Measurements from ENCODE around the gene ATN1. TPM values are rescaled to one million over a fixed set of nuclear protein-coding genes. Genes with fewer than 3 reads are reported as not detected.
A peak's percentile ranks its signal among the peaks of the same experiment; 100 is the strongest.

The ATN1 gene
- total RNA-seq, 2 experiments from 2014 or later = 21.6 to 24.5 TPM

- no peaks in the 10 kb centered on the region for H3K27me3 Mint-ChIP-seq (ENCODE audit: low read depth)
These were observed 25.9 kb downstream of the ATN1 start for GRCh38 chr12:6953442-6954315.

DNA sequence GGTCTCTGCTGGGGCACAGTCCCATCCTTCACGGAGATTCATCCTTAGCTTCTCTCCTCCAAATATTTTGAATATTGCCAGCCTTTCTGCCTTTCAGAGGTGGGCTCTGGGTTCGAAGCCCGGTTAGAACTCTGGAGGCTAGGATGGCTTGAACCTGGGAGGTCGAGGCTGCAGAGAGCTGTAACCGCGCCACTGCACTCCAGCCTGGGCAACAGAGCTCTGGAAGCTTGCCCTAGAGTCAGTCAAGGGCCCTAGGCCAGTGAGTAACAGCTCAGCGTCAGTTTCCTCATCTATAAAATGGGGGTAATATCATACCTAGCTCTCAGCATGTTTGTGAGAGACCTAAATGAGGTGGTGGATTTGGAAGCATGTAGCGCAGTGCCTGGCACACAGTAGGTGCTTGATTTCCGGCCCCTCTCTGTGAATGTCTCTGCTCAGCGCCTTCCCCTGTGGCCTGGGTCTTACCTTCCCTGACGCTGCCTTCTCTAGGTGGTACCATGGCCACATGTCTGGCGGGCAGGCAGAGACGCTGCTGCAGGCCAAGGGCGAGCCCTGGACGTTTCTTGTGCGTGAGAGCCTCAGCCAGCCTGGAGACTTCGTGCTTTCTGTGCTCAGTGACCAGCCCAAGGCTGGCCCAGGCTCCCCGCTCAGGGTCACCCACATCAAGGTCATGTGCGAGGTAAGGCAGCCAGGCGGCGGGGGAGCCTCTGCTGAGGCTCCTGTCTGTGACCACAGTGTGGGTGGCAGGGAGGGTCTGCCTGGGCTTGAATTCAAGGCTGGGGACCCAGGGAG, 26.8 kb downstream of the ATN1 start:
- no peak for ATAC-seq
- ChIA-PET POLR2A (interaction anchor here (1.0 to 20.8 kb wide), 4 partner anchors 3 to 141 kb away, joined by 3 to 1099 read pairs (median 552); partner anchors contain the start of genes C12orf57, PTPN6 and RNU7-1), CTCF (interaction anchor here (0.7 to 13.3 kb wide), 5 partner anchors 9 to 82 kb away, joined by 3 to 742 read pairs (median 3); partner anchors contain the start of genes C12orf57, PTPN6, RNU7-1 and SPSB2)
- Mint-ChIP-seq H3K27ac (peak overlapping the region; percentile 98), H3K9me3 (ENCODE audit: insufficient read depth) (no peaks in the 10 kb centered on the region), H3K4me3 (peak overlapping the region; percentile 99), H3K36me3 (ENCODE audit: low read depth) (peaks cover 84% of the 10 kb centered on the region), H3K27me3 (ENCODE audit: low read depth) (no peaks in the 10 kb centered on the region), H3K4me1 (ENCODE audit: low read depth) (peaks cover 71% of the 10 kb centered on the region)
- DNase-seq = peak; percentile 37

More at GRCh38 chr12:6953442-6954315, 25.9 kb downstream of the ATN1 start:
- DNase-seq (peak; percentile 91), ATAC-seq (peak; percentile 40)
- peaks cover 76% of the 10 kb centered on the region for H3K36me3 Mint-ChIP-seq (ENCODE audit: low read depth)
- H3K4me1 Mint-ChIP-seq (ENCODE audit: low read depth) = peaks cover 71% of the 10 kb centered on the region
- no peaks in the 10 kb centered on the region for H3K9me3 Mint-ChIP-seq (ENCODE audit: insufficient read depth)
- CTCF ChIA-PET = interaction anchor here (0.7 to 18.6 kb wide), 7 partner anchors 7 to 81 kb away, joined by 3 to 742 read pairs (median 12); partner anchors contain the start of genes C12orf57, PTPN6, RNU7-1 and SPSB2
- peak overlapping the region; percentile 98 for H3K27ac Mint-ChIP-seq
- POLR2A ChIA-PET = interaction anchor here (0.9 to 20.8 kb wide), 5 partner anchors 4 to 155 kb away, joined by 3 to 1099 read pairs (median 15); partner anchors contain the start of genes C12orf57, C1RL, PTPN6 and RNU7-1
- peak overlapping the region; percentile 99 for H3K4me3 Mint-ChIP-seq

- Mint-ChIP-seq H3K27me3 (ENCODE audit: low read depth) (no peaks in the 10 kb centered on the region), H3K36me3 (ENCODE audit: low read depth) (peaks cover 92% of the 10 kb centered on the region), H3K4me1 (ENCODE audit: low read depth) (peaks cover 72% of the 10 kb centered on the region), H3K27ac (peak overlapping the region; percentile 98), H3K9me3 (ENCODE audit: insufficient read depth) (no peaks in the 10 kb centered on the region), H3K4me3 (peak overlapping the region; percentile 99)
- ChIA-PET POLR2A (interaction anchor here (1.0 to 20.8 kb wide), 4 partner anchors 2 to 140 kb away, joined by 3 to 1099 read pairs (median 552); partner anchors contain the start of genes C12orf57, PTPN6 and RNU7-1), CTCF (interaction anchor here (0.9 to 13.3 kb wide), 4 partner anchors 9 to 83 kb away, joined by 3 to 742 read pairs (median 4); partner anchors contain the start of genes C12orf57, PTPN6, RNU7-1 and SPSB2)
- ATAC-seq (no peak), DNase-seq (no peak)
These were observed 27.6 kb downstream of the ATN1 start for GRCh38 chr12:6955108-6956020.

- no peak for ATAC-seq
- Mint-ChIP-seq H3K4me1 (ENCODE audit: low read depth) (peaks cover 75% of the 10 kb centered on the region), H3K27me3 (ENCODE audit: low read depth) (no peaks in the 10 kb centered on the region), H3K4me3 (peak overlapping the region; percentile 99), H3K27ac (peak overlapping the region; percentile 98), H3K9me3 (ENCODE audit: insufficient read depth) (no peaks in the 10 kb centered on the region), H3K36me3 (ENCODE audit: low read depth) (peaks cover 98% of the 10 kb centered on the region)
- peak; percentile 50 for DNase-seq
- CTCF ChIA-PET = interaction anchor here (1.4 to 13.3 kb wide), 4 partner anchors 9 to 87 kb away, joined by 5 to 742 read pairs (median 11); partner anchors contain the start of genes C12orf57, PTPN6, RNU7-1 and SPSB2
- POLR2A ChIA-PET = interaction anchor here (18.7 to 20.8 kb wide), 2 partner anchors 2 to 11 kb away, joined by 1099 read pairs; partner anchors contain the start of genes C12orf57, PTPN6 and RNU7-1
These were observed 28.4 kb downstream of the ATN1 start for GRCh38 chr12:6956021-6956727.

DNA sequence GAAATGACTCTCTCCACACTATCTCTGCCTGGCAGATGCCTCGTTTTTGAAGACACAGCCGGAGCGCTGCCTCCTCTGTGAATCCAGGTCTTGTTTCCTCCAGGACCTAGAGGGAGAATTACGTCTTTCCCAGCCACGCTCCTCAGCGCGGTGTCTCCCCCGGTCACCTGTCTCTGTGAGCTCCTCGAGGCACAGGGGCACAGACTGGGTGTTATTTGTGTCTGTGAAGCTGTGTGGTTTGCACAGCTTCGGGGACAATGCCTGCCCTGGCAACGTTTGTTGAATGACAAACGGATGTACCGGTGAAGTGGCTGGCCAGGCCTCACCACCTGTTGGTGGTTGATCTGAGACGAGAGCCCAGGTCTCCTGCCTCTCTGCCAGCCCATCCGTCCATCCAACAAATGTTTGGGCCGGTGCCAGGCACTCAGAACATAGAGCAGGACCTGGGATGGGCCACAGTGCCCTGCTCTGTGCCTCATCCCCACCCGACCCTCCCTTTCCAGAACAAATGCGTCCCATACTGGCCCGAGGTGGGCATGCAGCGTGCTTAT, 29.5 kb downstream of the ATN1 start:
- ChIA-PET CTCF (interaction anchor here (0.8 to 13.3 kb wide), 6 partner anchors 8 to 151 kb away, joined by 3 to 742 read pairs (median 6); partner anchors contain the start of genes C12orf57, PTPN6, RNU7-1 and SPSB2), POLR2A (interaction anchor here (1.7 to 18.7 kb wide), 4 partner anchors 12 to 89 kb away, joined by 4 to 1099 read pairs (median 14); partner anchors contain the start of genes C12orf57, PTPN6 and RNU7-1)
- H3K9me3 Mint-ChIP-seq (ENCODE audit: insufficient read depth) = no peaks in the 10 kb centered on the region
- no peak for ATAC-seq
- H3K27me3 Mint-ChIP-seq (ENCODE audit: low read depth) = no peaks in the 10 kb centered on the region
- peak; percentile 61 for DNase-seq
- peak overlapping the region; percentile 99 for H3K4me3 Mint-ChIP-seq
- H3K4me1 Mint-ChIP-seq (ENCODE audit: low read depth) = peaks cover 86% of the 10 kb centered on the region
- H3K27ac Mint-ChIP-seq = peak overlapping the region; percentile 98
- peaks cover 99% of the 10 kb centered on the region for H3K36me3 Mint-ChIP-seq (ENCODE audit: low read depth)

DNA sequence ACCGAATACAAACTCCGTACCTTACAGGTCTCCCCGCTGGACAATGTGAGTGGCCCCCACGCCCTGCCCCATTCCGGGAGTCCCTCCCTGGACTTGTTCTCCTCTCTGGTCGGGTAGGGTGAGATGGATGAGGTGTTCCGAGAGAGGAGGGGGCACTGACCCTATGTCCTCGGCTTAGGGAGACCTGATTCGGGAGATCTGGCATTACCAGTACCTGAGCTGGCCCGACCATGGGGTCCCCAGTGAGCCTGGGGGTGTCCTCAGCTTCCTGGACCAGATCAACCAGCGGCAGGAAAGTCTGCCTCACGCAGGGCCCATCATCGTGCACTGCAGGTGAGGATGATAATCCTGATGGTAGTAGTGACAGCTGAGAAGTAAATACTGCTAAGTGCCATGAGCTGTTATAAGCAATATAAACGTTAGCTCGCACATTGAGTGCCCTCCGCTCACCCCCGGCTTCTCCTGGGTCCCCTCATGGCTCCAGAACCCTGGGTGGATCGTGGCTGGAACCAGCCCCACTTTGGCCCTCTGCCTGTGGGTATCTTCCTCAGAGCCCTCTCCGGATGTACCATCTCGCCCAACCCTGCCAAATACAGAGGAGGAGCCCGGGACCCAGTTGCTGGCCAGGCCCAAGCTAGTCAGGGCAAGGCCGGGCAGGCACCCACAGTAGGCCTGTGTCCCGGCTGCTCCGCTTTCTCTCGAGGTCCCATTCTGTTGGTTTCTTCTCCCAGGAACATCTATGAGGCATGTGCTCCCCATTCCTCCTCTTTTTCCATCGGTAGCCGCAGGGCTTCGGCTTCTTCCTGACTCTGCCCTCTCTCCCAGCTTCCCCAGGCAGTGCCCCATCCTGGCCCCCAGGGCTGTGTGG, 30.2 kb downstream of the ATN1 start:
- H3K27ac Mint-ChIP-seq = peak overlapping the region; percentile 98
- peaks cover 91% of the 10 kb centered on the region for H3K36me3 Mint-ChIP-seq (ENCODE audit: low read depth)
- peak overlapping the region; percentile 99 for H3K4me3 Mint-ChIP-seq
- ATAC-seq (no peak), DNase-seq (no peak)
- CTCF ChIA-PET = interaction anchor here (0.7 to 13.3 kb wide), 8 partner anchors 8 to 155 kb away, joined by 3 to 742 read pairs (median 6); partner anchors contain the start of genes C12orf57, PTPN6, RNU7-1 and SPSB2
- no peaks in the 10 kb centered on the region for H3K9me3 Mint-ChIP-seq (ENCODE audit: insufficient read depth)
- H3K27me3 Mint-ChIP-seq (ENCODE audit: low read depth) = no peaks in the 10 kb centered on the region
- POLR2A ChIA-PET = interaction anchor here (0.9 to 18.7 kb wide), 6 partner anchors 11 to 150 kb away, joined by 3 to 1099 read pairs (median 8); partner anchors contain the start of genes C12orf57, CDCA3, PTPN6 and RNU7-1
- H3K4me1 Mint-ChIP-seq (ENCODE audit: low read depth) = peaks cover 92% of the 10 kb centered on the region

DNA sequence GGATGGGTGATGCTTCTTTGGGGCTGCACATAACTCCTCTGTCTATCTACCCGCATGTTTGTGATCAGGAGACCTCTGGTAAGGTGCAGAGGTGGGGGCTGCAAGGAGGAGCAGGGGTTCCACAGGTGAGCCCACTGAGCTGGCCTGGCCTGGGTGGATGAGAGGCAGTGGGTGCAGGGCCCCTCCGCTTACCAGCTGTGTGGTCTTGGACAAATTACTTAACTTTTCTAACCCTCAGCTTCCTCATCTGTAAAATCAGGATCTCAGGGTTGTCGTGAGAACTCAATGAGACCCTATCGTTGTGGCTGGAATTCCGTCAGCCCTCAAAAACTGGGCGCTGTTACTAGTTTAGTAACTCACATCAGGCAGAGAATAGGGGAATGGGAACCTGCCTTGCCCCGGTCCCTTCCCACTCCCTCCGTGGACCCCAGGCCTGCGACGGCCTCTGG, 30.9 kb downstream of the ATN1 start:
- no peaks in the 10 kb centered on the region for H3K27me3 Mint-ChIP-seq (ENCODE audit: low read depth)
- peak overlapping the region; percentile 99 for H3K4me3 Mint-ChIP-seq
- CTCF ChIA-PET = interaction anchor here (0.7 to 13.3 kb wide), 7 partner anchors 10 to 154 kb away, joined by 3 to 742 read pairs (median 7); partner anchors contain the start of genes C12orf57, PTPN6, RNU7-1 and SPSB2
- peak overlapping the region; percentile 98 for H3K27ac Mint-ChIP-seq
- peaks cover 92% of the 10 kb centered on the region for H3K4me1 Mint-ChIP-seq (ENCODE audit: low read depth)
- no peak for DNase-seq
- no peak for ATAC-seq
- H3K9me3 Mint-ChIP-seq (ENCODE audit: insufficient read depth) = no peaks in the 10 kb centered on the region
- POLR2A ChIA-PET = interaction anchor here (0.6 to 18.7 kb wide), 8 partner anchors 10 to 327 kb away, joined by 3 to 1099 read pairs (median 6); partner anchors contain the start of genes C12orf57, CDCA3, PTPN6 and RNU7-1
- H3K36me3 Mint-ChIP-seq (ENCODE audit: low read depth) = peaks cover 85% of the 10 kb centered on the region

DNA sequence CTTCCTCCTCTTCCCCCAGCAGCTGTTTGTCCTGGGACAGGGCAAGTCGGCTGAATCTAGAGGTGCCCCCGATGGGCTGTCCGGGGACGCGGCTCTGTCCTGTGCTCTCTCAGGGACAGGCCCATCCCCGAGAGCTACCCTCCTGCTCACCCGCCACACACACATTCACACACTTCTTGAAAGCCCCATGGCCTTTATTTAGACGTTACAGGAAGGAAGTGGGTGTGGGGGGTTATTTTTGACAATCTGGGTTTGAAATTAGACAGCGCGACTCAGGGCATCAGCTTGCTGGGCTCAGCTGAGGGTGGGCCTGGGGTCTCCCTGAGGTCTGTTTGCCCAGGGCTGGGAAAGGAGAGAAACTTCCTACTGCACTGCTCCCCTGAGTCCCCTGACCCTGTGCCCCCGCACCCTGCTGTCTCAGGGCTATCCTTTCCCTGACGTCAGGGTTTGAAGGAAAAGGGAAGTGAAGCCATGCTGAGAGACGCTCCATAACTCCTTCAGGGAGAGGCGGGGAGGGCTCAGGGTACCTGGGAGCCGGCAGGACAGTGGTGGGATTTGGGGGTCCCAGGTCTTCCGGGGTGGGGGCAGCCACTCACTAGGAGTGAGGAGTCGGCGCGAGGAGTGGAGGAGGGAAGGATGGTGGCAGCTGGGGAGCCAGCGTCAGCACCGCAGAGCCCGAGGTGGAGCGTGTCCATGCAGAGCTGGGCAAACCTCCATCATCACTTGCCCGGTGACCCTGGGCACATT, 31.5 kb downstream of the ATN1 start:
- ATAC-seq (peak; percentile 60), DNase-seq (peak; percentile 84)
- ChIA-PET POLR2A (interaction anchor here (0.6 to 18.7 kb wide), 9 partner anchors 10 to 328 kb away, joined by 3 to 1099 read pairs (median 7); partner anchors contain the start of genes C12orf57, CDCA3, PTPN6 and RNU7-1), CTCF (interaction anchor here (1.0 to 13.3 kb wide), 6 partner anchors 9 to 154 kb away, joined by 3 to 742 read pairs (median 10); partner anchors contain the start of genes C12orf57, PTPN6, RNU7-1 and SPSB2)
- H3K4me3 Mint-ChIP-seq = peak overlapping the region; percentile 99
- H3K36me3 Mint-ChIP-seq (ENCODE audit: low read depth) = peaks cover 79% of the 10 kb centered on the region
- no peaks in the 10 kb centered on the region for H3K9me3 Mint-ChIP-seq (ENCODE audit: insufficient read depth)
- H3K27me3 Mint-ChIP-seq (ENCODE audit: low read depth) = no peaks in the 10 kb centered on the region
- H3K4me1 Mint-ChIP-seq (ENCODE audit: low read depth) = peaks cover 89% of the 10 kb centered on the region
- H3K27ac Mint-ChIP-seq = peak overlapping the region; percentile 98
